ENCODE results near the gene ATRIP.

ATRIP gene

DNA sequence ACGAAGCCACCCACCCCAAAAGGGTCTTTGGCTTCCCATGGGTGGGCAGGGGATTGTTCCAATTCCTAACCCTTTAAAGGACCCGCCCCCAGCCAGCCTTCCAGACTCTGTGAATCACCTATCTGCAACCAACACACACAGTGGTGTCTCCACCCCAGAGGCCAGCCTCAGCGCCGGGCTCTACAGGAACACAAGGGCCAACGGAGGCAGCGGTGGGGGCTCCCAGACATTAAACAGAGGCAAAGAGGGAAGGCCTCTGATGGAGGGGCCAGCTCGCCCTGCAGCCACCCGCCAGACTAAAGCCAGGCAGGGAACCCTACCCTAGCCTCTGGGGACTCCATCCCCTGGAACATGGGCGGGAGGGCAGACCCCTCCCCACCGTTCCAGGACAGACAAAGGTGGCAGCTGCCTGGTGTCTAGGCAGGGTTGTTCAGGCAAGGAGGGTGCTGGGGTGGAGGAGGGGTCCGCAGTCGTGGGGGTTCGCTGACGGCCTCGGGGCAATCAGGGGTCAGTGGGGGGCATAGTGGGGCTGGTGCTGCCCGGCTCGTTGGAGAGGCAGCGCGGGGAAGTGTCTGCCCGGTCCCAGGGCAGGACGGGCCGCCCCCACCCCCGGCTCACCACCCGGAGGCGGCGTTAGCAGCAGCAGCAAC, 57.0 kb downstream of the ATRIP start:
- TF ChIP-seq JUND (IDR thresholded peaks at IDR 0.05; ENCODE audit: low read depth), result no peak
- peak in 1 of 2 experiments; percentile 17 for DNase-seq (ENCODE audit: low read depth in 1 of 2, low spot score in 1 of 2)
- in situ Hi-C loops (cut with HindIII; ENCODE audit: low pct_unique_long_range_greater_than_20kb, low sequenced_read_pairs), result no loop called here

- no peak for TF ChIP-seq JUND (IDR thresholded peaks at IDR 0.05; ENCODE audit: low read depth)
- in situ Hi-C loops (cut with HindIII; ENCODE audit: low pct_unique_long_range_greater_than_20kb, low sequenced_read_pairs), result no loop called here
- DNase-seq (ENCODE audit: low read depth in 1 of 2, low spot score in 1 of 2), result peak; percentile 67 to 79
These were observed 57.8 kb downstream of the ATRIP start, which contains the start of gene SHISA5 for GRCh38 chr3:48504051-48504946. TSS of gene SHISA5 (minus strand) at chr3:48504174. CDS start at chr3:48504094, 80 bp downstream.

DNA sequence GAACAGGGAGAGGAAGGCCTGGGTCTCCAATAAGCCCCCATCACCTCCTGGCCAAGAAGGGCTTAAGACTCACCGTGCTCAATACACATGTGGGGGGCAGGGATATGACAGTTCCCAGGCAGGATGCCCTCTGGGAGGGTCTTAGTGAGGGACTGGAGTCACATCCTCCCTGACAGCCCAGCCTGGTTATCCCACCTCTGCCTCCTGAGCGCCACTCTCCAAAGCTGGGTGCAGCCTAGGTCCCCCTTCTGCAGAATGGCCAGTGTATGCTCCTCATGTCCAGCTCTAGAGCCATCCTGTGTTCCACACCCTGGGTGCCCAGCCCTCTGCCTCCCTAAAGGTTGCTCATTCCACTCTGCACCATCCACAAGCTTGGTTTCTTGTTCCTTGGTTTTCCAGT, 58.6 kb downstream of the ATRIP start:
- DNase-seq (ENCODE audit: low read depth in 1 of 2, low spot score in 1 of 2), result no peak
- in situ Hi-C loops (cut with HindIII; ENCODE audit: low pct_unique_long_range_greater_than_20kb, low sequenced_read_pairs), result no loop called here
- no peak for TF ChIP-seq JUND (IDR thresholded peaks at IDR 0.05; ENCODE audit: low read depth)

DNA sequence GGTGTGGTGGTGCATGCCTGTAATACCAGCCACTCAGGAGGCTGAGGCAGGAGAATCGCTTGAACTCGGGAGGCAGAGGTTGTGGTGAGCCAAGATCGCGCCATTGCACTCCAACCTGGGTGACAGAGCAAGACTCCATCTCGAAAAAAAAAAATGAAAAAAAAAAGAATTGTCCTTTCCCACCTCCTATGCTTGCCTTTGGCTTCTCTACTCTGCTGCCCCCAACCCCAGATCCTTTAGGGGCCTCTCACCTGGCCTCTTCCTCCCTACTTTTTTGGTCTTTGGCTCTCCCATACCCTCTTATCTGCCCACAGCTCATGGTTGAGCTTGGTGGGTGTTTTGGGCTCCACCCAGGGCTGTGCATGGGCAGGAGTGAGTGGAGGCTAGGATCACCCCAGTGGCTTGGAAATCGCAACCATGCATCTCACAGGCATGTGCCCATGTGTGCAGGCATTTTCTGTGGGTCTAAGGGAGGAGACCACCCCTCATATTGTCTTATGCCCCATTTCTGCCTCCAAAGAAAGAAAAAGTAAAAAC, 59.5 kb downstream of the ATRIP start:
- no peak for DNase-seq (ENCODE audit: low read depth in 1 of 2, low spot score in 1 of 2)
- TF ChIP-seq JUND (IDR thresholded peaks at IDR 0.05; ENCODE audit: low read depth), result no peak
- in situ Hi-C loops (cut with HindIII; ENCODE audit: low pct_unique_long_range_greater_than_20kb, low sequenced_read_pairs), result no loop called here

- peak; percentile 67 to 89 for DNase-seq (ENCODE audit: low read depth in 1 of 2, low spot score in 1 of 2)
- TF ChIP-seq JUND (IDR thresholded peaks at IDR 0.05; ENCODE audit: low read depth), result no peak
- in situ Hi-C loops (cut with HindIII; ENCODE audit: low pct_unique_long_range_greater_than_20kb, low sequenced_read_pairs), result no loop called here
These were observed 60.9 kb downstream of the ATRIP start for GRCh38 chr3:48507256-48508061.

- DNase-seq (ENCODE audit: low read depth in 1 of 2, low spot score in 1 of 2), result no peak
- TF ChIP-seq JUND (IDR thresholded peaks at IDR 0.05; ENCODE audit: low read depth), result no peak
- in situ Hi-C loops (cut with HindIII; ENCODE audit: low pct_unique_long_range_greater_than_20kb, low sequenced_read_pairs), result no loop called here
These were observed 65.0 kb downstream of the ATRIP start for GRCh38 chr3:48511551-48511950.

- in situ Hi-C loops (cut with HindIII; ENCODE audit: low pct_unique_long_range_greater_than_20kb, low sequenced_read_pairs), result no loop called here
- no peak for TF ChIP-seq JUND (IDR thresholded peaks at IDR 0.05; ENCODE audit: low read depth)
- peak in 1 of 2 experiments; percentile 6 for DNase-seq (ENCODE audit: low read depth in 1 of 2, low spot score in 1 of 2)
These were observed 68.1 kb downstream of the ATRIP start for GRCh38 chr3:48514431-48515227.
